ENCODE results near the gene CMKLR1.

Gene CMKLR1

GRCh38 chr12:108363165-108363564 lies 24.1 kb upstream of the CMKLR1 start:
- no peak for DNase-seq (ENCODE audit: low spot score)

DNA sequence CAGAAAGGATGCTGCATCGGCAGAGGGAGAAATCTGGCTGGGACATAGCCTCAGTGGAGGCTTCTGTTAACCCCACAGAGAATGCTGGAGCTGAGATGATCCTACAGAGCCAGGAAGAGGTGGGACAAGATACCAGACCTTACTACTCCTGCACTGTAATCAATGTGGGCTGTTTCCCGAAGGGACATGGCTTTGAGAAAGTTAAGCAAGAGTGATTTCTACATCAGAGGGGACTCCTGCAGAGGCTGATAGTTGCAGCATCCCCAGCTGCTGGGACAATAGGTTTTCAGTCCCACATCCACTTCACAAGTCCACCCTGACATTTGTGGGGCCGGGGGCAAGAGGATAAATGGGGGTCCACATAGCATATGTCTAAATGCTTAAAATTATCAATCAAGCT lies 22.5 kb upstream of the CMKLR1 start:
- no peak for DNase-seq (ENCODE audit: low spot score)

DNA sequence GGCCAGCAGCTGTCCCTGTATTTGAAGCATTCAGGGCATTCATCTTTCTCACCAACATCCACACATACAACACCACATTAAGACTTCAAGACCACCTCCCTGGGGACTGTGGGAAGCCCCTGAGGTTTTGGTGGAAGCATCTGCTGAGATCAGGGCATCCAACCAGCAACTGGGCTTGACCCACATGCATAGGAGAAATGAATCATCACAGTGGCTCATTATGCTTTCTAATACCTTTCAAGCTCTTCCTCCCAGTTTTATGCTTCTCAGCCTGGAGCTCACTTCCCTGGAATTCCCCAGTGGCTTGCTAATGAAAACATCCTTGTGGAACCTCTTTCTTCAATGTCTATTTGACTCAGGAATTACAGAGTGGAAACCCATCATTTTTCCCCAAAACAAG lies 21.4 kb upstream of the CMKLR1 start:
- no peak for DNase-seq (ENCODE audit: low spot score)

DNA sequence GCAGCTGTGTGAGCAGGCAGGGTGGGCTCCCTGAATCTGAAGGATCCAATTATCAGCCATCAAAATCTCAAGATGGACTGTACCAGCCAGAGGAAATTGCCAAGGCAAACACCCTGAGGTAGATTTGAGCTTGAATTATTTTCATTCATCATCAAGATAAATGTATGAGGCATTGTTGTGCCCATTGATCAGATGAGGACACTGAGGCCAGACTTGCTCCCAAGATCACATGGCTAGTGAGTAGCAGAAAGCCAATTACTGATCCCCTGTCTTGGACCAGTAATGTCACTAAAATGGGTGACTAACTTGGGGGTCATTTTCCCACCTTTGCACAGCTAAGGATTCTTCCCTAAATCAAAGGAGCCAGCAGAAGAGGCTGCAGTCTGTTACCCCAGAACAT lies 20.9 kb upstream of the CMKLR1 start:
- no peak for DNase-seq (ENCODE audit: low spot score)

- DNase-seq (ENCODE audit: low spot score) = no peak
Measured at GRCh38 chr12:108358580-108358965, 19.5 kb upstream of the CMKLR1 start.

- DNase-seq (ENCODE audit: low spot score) = no peak
Measured at GRCh38 chr12:108357834-108358579, 18.9 kb upstream of the CMKLR1 start.

- no peak for DNase-seq (ENCODE audit: low spot score)
Measured at GRCh38 chr12:108356835-108357806, 18.0 kb upstream of the CMKLR1 start.

DNA sequence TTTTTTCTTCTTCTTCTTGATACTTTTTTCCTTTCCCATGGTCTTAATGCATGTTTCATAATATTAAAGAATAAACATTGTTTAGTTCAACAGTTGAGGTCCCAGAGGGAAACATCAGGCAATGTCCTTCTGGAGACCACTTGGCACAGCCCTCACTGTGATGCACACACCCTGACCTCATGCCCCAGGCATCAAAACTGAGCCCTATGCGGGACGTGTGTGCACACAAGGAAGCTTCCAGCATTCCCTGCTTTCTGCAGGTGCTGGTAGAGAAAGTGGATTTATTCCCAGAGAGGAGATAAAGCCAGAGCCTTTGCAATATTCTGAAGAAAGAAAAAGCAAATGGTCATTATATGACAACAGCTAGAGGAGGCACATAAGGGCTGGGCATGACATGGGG lies 16.0 kb upstream of the CMKLR1 start:
- no peak for DNase-seq (ENCODE audit: low spot score)

GRCh38 chr12:108352591-108352990 lies 13.5 kb upstream of the CMKLR1 start:
- DNase-seq (ENCODE audit: low spot score) = no peak

GRCh38 chr12:108350511-108350910 lies 11.4 kb upstream of the CMKLR1 start:
- no peak for DNase-seq (ENCODE audit: low spot score)

DNA sequence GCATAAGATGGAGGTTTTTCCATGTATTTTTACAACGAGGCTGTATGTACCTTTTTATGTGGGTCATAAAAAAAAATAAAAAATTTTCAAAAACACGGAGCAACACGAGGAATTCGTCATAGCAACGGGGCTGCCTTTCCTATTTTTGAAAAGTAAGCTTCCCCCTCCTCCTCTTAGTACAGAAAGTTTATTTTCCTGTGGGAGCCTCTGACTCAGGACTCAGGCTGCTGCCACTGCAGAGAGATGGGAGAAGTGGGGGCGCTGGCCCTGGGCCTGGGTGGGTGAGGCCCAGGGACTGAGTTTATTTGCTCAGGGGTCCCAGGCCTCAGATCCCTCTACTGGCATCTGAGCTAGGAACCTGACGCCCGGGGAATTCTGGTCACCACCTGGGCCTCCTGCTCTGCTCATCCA lies 10.2 kb upstream of the CMKLR1 start:
- no peak for DNase-seq (ENCODE audit: low spot score)

- DNase-seq (ENCODE audit: low spot score) = no peak
Measured at GRCh38 chr12:108348842-108349241, 9.7 kb upstream of the CMKLR1 start.

DNA sequence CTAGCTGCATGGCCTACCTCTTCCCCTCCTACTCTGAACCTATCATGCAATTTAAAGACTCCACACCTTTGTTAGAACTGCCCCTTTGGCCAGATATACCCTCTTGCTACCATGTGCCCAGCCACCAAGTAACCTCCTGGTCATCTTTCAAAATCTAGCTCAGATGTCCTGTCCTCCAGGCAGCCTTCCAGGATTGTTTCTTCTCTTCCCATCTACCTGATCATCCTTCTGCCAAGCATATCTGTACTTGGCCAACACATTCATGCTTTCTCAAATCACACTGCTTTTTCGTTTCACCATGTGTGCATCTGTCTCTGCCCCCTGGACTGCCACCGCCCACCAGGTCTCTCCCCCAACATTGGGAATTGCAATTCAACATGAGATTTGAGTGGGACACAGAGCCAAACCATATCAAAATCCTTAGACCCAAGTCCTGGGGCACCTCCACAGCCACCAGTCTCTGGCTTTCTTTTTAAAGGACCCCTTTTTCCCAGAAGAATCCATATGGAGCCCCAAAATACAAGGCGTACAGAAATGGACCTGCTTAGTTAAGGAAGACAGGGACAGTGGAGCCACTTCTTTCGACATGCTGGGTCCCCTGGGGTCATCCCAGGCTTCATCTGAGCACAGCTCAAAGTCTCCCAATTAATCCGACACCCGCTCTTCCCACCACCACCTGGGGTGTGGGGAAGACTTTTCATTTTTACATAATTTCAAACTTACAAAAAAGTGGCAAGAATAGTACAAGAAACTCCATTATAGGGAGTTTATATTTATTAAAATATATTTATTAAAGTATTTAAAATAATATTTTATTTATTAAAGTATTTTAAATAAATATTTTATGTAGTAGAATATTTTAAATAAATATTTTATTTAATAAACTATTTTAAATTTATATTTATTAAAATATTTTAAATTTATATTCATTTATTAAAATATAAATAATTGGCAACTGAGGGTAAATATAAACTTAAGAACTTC lies 7.9 kb upstream of the CMKLR1 start:
- DNase-seq (ENCODE audit: low spot score) = no peak

- DNase-seq (ENCODE audit: low spot score) = no peak
Measured at GRCh38 chr12:108345716-108346633, 6.9 kb upstream of the CMKLR1 start.

DNA sequence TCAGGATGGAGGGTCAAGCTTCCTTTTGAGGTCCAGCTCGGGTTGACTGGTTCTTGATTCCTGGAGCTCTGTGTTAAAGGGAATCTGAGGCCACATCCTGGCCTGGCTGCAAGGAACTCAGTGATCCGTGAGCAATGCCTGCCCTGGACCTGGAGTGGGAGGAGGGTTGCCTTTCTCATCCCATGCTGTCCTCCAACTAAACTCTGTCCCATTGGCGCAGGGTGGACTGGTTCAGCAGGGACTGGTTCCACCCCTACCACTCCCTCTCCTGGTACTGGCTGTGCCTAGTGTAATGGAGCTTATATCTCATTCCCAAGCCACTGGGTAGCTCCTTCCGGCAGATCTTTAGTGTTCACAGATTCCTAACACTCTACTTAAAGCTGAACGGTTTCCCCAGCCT lies 3.9 kb upstream of the CMKLR1 start:
- DNase-seq (ENCODE audit: low spot score) = no peak

DNA sequence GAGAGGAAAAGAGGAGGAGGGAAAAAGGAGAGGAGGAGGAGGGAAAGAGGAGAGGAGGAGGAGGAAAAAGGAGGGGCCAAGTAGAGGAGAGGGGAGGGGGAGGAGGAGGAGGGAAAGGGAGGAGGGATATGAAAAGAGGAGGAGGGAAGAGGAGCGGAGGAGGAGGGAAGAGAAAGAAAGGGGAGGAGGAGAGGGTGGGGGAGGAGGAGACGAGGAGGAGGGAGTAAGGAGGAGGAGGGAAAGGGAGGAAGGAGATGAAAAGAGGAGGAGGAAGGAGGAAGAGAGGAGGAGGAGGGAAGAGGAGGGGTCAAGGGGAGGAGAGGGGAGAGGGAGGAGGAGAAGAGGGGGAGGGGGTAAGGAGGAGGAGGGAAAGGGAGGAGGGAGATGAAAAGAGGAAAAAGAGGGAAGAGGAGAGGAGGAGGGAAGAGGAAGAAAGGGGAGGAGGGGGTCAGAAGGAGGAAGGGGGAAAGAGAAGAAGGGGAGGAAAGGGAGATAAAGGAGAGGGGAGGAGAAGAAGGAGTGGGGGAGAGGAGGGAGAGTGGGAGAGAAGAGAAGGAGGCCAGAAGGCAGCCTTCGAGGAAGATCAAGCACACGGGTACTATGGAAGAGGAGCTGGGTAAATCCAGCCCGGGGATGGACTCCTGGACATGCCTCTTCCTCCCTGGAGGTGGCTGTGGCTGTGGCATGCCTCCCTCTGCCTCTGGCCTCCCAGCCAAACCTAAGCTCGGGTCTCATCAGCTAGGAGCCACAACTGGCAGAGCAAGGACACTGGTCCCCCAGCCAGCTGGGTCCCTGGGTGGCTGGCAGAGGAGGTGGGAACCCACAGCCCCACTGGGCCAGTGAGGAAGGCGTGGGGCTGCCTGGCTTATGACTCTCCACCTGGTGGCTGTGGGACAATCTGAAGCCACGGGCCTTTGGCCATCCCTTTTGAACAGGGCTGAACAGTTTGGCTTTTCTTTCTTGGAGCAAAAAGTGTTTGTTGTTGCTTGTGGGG lies 3.0 kb upstream of the CMKLR1 start:
- DNase-seq (ENCODE audit: low spot score) = no peak

DNA sequence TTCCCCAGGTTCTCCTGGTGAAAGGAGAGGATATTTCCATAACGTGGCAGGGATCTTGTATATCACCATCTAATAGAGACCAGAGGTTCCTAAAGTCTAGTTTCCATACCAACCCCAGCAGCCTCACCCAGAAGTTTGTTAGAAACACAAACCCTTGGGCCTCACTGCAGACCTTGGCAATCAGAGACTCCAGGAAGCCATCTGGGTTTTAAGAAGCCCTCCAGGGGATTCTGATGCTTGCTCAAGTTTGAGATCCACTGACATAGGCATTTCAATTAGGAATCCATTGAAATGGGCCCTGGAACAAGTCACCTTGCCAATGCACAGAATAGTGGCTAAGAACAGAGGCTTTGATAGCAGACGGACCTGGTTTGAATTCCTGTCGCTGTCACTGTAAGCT lies 2.2 kb upstream of the CMKLR1 start:
- no peak for DNase-seq (ENCODE audit: low spot score)

GRCh38 chr12:108340037-108340436 lies 926 bp upstream of the CMKLR1 start:
- DNase-seq (ENCODE audit: low spot score) = no peak
